GM19023 (cell line): Measurements from ENCODE around the gene ANKRD33B.

Source experiments
- ATAC-seq: cut with Tn5 transposase; IDR thresholded peaks from one replicate; pipeline ENCODE4 v1.9.1; 2021; ENCODE audit warnings: mild to moderate bottlenecking, moderate library complexity; ENCODE audit not compliant: unreplicated experiment

ANKRD33B gene

GRCh38 chr5:10577371-10578292 is 13.8 kb downstream of the ANKRD33B start:
- ATAC-seq = peak; percentile 63

GRCh38 chr5:10578293-10578665 is 14.4 kb downstream of the ANKRD33B start:
- ATAC-seq = no peak

- no peak for ATAC-seq
These were observed 15.0 kb downstream of the ANKRD33B start for GRCh38 chr5:10578869-10579268.

- ATAC-seq = no peak
These were observed 16.0 kb downstream of the ANKRD33B start for GRCh38 chr5:10579536-10580521.

- ATAC-seq = no peak
These were observed 16.9 kb downstream of the ANKRD33B start for GRCh38 chr5:10580531-10581423.

- no peak for ATAC-seq
These were observed 17.5 kb downstream of the ANKRD33B start for GRCh38 chr5:10581424-10581748.

GRCh38 chr5:10581867-10582511 is 18.1 kb downstream of the ANKRD33B start:
- no peak for ATAC-seq

GRCh38 chr5:10582512-10582897 is 18.6 kb downstream of the ANKRD33B start:
- no peak for ATAC-seq

GRCh38 chr5:10583663-10584572 is 20.0 kb downstream of the ANKRD33B start:
- no peak for ATAC-seq

GRCh38 chr5:10584714-10585517 is 21.0 kb downstream of the ANKRD33B start:
- ATAC-seq = no peak

GRCh38 chr5:10585518-10585915 is 21.6 kb downstream of the ANKRD33B start:
- no peak for ATAC-seq

GRCh38 chr5:10586008-10586407 is 22.1 kb downstream of the ANKRD33B start:
- no peak for ATAC-seq

- ATAC-seq = no peak
These were observed 22.7 kb downstream of the ANKRD33B start for GRCh38 chr5:10586555-10586954.

- ATAC-seq = no peak
These were observed 24.4 kb downstream of the ANKRD33B start for GRCh38 chr5:10588109-10588775.

GRCh38 chr5:10588779-10589447 is 25.0 kb downstream of the ANKRD33B start:
- no peak for ATAC-seq

- no peak for ATAC-seq
These were observed 26.5 kb downstream of the ANKRD33B start for GRCh38 chr5:10590226-10590999.
